ENCODE measurements around the gene CDX1.

CDX1 gene
- long read RNA-seq, result 0 reads

DNA sequence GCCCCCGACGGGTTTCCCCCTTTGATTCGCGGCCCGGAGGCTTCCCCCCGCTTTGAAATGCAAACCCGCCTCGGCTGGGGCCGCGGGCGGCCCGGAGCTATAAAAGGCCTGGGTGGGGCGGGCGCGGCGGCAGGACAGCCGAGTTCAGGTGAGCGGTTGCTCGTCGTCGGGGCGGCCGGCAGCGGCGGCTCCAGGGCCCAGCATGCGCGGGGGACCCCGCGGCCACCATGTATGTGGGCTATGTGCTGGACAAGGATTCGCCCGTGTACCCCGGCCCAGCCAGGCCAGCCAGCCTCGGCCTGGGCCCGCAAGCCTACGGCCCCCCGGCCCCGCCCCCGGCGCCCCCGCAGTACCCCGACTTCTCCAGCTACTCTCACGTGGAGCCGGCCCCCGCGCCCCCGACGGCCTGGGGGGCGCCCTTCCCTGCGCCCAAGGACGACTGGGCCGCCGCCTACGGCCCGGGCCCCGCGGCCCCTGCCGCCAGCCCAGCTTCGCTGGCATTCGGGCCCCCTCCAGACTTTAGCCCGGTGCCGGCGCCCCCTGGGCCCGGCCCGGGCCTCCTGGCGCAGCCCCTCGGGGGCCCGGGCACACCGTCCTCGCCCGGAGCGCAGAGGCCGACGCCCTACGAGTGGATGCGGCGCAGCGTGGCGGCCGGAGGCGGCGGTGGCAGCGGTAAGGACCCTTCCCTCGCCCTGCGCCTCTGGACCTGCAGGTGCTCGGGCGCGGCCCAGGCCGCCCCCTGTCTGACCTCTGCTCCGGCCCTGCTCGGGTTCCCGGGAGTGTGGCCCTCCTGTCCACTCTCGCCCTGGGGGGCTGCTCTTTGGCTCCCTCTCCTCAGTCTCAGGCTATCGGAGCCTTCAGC is at the start of gene CDX1:
CDX1 (plus strand) TSS at position 129 of the 862 bp plus-strand sequence; CDS start at position 228, 99 bp downstream.
- Histone ChIP-seq H3K27me3 (ENCODE audit: insufficient read depth, poor library complexity, severe bottlenecking) (no peaks in the 10 kb centered on the region), H3K27ac (replicated peaks) (no peak within 1 kb of the TSS), H3K4me3 (replicated peaks; ENCODE audit: insufficient read depth, low read length) (no peak within 1 kb of the TSS)
- no peak for TF ChIP-seq POLR2AphosphoS5 (IDR thresholded peaks at IDR 0.05; ENCODE audit: low read depth)
- TF ChIP-seq, protein P1, sequence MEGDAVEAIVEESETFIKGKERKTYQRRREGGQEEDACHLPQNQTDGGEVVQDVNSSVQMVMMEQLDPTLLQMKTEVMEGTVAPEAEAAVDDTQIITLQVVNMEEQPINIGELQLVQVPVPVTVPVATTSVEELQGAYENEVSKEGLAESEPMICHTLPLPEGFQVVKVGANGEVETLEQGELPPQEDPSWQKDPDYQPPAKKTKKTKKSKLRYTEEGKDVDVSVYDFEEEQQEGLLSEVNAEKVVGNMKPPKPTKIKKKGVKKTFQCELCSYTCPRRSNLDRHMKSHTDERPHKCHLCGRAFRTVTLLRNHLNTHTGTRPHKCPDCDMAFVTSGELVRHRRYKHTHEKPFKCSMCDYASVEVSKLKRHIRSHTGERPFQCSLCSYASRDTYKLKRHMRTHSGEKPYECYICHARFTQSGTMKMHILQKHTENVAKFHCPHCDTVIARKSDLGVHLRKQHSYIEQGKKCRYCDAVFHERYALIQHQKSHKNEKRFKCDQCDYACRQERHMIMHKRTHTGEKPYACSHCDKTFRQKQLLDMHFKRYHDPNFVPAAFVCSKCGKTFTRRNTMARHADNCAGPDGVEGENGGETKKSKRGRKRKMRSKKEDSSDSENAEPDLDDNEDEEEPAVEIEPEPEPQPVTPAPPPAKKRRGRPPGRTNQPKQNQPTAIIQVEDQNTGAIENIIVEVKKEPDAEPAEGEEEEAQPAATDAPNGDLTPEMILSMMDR (IDR thresholded peaks at IDR 0.05; ENCODE audit: insufficient read depth, low read length), result no peak
- TF ChIP-seq, protein P2, sequence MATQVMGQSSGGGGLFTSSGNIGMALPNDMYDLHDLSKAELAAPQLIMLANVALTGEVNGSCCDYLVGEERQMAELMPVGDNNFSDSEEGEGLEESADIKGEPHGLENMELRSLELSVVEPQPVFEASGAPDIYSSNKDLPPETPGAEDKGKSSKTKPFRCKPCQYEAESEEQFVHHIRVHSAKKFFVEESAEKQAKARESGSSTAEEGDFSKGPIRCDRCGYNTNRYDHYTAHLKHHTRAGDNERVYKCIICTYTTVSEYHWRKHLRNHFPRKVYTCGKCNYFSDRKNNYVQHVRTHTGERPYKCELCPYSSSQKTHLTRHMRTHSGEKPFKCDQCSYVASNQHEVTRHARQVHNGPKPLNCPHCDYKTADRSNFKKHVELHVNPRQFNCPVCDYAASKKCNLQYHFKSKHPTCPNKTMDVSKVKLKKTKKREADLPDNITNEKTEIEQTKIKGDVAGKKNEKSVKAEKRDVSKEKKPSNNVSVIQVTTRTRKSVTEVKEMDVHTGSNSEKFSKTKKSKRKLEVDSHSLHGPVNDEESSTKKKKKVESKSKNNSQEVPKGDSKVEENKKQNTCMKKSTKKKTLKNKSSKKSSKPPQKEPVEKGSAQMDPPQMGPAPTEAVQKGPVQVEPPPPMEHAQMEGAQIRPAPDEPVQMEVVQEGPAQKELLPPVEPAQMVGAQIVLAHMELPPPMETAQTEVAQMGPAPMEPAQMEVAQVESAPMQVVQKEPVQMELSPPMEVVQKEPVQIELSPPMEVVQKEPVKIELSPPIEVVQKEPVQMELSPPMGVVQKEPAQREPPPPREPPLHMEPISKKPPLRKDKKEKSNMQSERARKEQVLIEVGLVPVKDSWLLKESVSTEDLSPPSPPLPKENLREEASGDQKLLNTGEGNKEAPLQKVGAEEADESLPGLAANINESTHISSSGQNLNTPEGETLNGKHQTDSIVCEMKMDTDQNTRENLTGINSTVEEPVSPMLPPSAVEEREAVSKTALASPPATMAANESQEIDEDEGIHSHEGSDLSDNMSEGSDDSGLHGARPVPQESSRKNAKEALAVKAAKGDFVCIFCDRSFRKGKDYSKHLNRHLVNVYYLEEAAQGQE (IDR thresholded peaks at IDR 0.05; ENCODE audit: insufficient replicate concordance, low read depth), result no peak
- TF ChIP-seq GABPA (IDR thresholded peaks at IDR 0.05; ENCODE audit: low read depth), result no peak
- TF ChIP-seq SPI1 (IDR thresholded peaks at IDR 0.05; ENCODE audit: borderline replicate concordance, low read depth), result no peak
- no peak for DNase-seq (ENCODE audit: low read depth in 1 of 2, low spot score in 1 of 2)

DNA sequence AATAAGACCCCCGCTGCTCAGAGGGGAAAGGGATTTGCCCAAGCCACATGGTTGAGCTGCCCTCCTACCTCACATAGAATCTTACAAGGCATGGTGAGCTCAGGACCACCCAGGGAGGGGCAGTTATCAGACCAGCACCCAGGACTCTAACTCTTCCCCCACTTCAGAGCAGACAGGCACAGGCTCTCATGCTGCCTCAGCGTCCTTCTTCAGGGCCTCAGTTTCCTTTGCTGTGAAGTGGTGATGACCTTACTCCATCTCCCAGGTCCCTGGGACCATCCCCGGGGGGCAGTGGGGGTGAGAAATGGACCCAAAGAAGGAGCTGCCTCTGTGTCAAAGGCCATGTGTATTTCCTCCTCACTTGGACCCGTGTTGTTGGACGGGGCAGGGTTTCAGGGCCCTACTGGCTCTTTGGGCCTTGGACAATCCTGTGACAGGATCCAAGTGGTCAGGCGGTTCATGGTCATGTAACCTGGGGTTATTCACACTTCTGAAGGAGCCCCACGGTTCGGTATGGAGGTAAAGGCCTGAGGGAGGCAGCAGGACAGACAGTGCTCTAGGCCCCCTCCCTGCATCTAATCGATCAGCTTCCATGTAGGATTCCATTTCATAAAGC is 48.5 kb upstream of the CDX1 start:
- Histone ChIP-seq H3K27me3 (ENCODE audit: insufficient read depth, poor library complexity, severe bottlenecking) (no peaks in the 10 kb centered on the region), H3K27ac (replicated peaks) (no peak overlapping the region), H3K4me3 (replicated peaks; ENCODE audit: insufficient read depth, low read length) (no peak overlapping the region)
- TF ChIP-seq GABPA (IDR thresholded peaks at IDR 0.05; ENCODE audit: low read depth), result no peak
- TF ChIP-seq, protein P2 (IDR thresholded peaks at IDR 0.05; ENCODE audit: insufficient replicate concordance, low read depth), result no peak
- no peak for TF ChIP-seq SPI1 (IDR thresholded peaks at IDR 0.05; ENCODE audit: borderline replicate concordance, low read depth)
- no peak for TF ChIP-seq POLR2AphosphoS5 (IDR thresholded peaks at IDR 0.05; ENCODE audit: low read depth)
- TF ChIP-seq, protein P1 (IDR thresholded peaks at IDR 0.05; ENCODE audit: insufficient read depth, low read length), result no peak
- no peak for DNase-seq (ENCODE audit: low read depth in 1 of 2, low spot score in 1 of 2)

DNA sequence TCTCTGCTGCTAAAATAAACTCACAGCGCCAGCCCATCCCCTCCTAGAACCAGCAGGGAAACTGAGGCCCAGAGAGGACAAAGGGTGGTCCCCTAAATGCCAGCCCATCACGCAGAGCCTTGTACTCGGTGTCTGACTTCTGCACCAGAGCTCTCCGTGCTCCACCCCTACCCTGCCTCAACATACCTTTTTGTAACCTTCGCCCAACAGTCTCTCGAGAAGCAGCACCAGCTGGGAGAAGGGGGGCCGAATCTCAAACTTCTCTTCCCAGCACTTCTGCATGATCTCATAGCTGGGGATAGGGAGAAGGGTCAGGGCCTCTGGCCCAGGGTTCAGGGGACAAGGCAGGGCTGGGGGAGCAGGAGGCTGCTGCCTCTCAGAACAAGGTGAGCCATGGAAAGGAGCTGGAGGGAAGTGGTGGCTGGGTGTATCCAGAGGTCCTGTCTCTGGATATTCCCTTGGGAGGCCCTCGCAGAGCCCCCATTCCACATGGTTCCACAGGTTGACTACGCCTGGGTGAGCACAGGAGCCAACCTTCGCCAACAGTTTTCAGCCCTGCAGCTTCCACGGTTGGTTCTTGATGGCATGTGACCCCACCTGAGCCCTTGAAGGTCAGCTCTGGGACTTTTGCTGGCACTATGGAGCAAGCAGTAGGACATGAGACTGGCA is 47.9 kb upstream of the CDX1 start:
- no peak for DNase-seq (ENCODE audit: low read depth in 1 of 2, low spot score in 1 of 2)
- Histone ChIP-seq H3K4me3 (replicated peaks; ENCODE audit: insufficient read depth, low read length) (no peak overlapping the region), H3K27me3 (ENCODE audit: insufficient read depth, poor library complexity, severe bottlenecking) (no peaks in the 10 kb centered on the region), H3K27ac (replicated peaks) (no peak overlapping the region)
- TF ChIP-seq GABPA (IDR thresholded peaks at IDR 0.05; ENCODE audit: low read depth), result no peak

Data from HL-60 (cell line).